Retinal pigment epithelial cell (primary cell): ENCODE data around the gene YWHAQ.
"Not testable (repeated sequence)": the region's sequence is repeated elsewhere in the genome, so short reads cannot be mapped to it uniquely, and the experiment has no call there.

Source experiments
- DNase-seq: peaks from one replicate; pipeline ENCODE4 v3.0.0-alpha.2; 2010; ENCODE audit warnings: low read depth
- H3K4me3 ChIP-seq: 2 replicates; pipeline ENCODE4 v1.5.1; 2011; ENCODE audit warnings: mild to moderate bottlenecking, low read length, control low read depth, moderate library complexity
- TF ChIP-seq, protein P1 (sequence below): conservative IDR thresholded peaks from 2 replicates; pipeline ENCODE4 v1.5.1; 2011; ENCODE audit warnings: low read depth, low read length, control low read depth, inconsistent platforms

YWHAQ gene

DNA sequence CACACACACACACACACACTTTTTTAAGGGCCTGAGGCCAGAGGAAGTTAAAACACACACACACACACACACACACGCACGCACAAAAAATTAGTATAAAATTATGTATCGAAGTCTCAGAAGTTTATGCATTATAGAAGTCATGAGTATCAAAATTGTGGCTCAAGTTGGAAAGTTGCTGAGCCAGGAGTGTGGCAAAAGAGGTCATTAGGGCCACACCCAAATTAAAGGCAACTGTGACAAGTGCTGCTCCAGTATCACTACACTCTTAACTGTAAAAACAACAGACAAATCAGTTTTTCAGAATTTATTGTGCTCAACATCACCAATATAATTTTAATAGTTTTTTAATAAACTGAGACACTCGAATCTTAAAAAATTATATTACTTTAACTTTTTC is 36.9 kb downstream of the YWHAQ start:
- TF ChIP-seq, protein P1, sequence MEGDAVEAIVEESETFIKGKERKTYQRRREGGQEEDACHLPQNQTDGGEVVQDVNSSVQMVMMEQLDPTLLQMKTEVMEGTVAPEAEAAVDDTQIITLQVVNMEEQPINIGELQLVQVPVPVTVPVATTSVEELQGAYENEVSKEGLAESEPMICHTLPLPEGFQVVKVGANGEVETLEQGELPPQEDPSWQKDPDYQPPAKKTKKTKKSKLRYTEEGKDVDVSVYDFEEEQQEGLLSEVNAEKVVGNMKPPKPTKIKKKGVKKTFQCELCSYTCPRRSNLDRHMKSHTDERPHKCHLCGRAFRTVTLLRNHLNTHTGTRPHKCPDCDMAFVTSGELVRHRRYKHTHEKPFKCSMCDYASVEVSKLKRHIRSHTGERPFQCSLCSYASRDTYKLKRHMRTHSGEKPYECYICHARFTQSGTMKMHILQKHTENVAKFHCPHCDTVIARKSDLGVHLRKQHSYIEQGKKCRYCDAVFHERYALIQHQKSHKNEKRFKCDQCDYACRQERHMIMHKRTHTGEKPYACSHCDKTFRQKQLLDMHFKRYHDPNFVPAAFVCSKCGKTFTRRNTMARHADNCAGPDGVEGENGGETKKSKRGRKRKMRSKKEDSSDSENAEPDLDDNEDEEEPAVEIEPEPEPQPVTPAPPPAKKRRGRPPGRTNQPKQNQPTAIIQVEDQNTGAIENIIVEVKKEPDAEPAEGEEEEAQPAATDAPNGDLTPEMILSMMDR = no peak
- no peak for DNase-seq
- no peak overlapping the region for H3K4me3 ChIP-seq

DNA sequence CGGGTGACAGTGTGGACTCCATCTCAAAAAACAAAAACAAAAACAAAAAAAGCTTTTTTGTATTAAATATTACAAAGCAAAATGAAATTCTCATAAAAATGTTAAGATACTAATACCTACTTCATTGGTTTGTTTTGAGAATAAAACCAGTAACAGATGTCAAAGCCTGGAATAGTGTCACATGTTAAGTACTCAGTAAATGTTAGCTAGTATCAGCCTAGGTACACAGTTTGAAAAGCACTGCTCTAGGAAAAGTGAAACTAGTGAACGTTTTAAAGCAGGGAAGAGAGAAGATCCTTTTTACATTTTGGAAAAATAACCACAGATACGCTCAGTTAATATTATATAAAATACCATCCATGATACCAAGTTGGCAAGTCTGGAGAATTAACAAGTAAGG is 38.1 kb downstream of the YWHAQ start:
- H3K4me3 ChIP-seq = no peak overlapping the region
- TF ChIP-seq, protein P1 = no peak
- DNase-seq = no peak

DNA sequence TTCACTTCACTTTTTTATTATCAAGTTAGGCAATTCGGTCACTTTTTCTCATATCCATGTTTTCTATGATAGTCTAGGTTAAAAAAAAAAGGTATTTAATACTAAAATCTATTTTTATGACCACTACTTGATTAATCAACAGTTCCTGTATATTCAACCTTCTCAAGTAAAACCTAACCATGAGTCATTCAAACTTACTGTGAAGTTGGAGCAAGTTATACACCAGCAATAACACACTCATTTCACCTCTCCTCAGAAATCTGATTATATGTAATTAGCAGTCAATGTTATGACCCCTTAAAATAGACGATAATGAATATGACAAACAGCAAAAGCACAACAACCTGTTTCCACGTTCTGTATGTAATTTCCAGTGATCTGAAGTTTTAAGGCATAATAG is 40.2 kb downstream of the YWHAQ start:
- TF ChIP-seq, protein P1 = no peak
- H3K4me3 ChIP-seq = no peak overlapping the region
- no peak for DNase-seq

DNA sequence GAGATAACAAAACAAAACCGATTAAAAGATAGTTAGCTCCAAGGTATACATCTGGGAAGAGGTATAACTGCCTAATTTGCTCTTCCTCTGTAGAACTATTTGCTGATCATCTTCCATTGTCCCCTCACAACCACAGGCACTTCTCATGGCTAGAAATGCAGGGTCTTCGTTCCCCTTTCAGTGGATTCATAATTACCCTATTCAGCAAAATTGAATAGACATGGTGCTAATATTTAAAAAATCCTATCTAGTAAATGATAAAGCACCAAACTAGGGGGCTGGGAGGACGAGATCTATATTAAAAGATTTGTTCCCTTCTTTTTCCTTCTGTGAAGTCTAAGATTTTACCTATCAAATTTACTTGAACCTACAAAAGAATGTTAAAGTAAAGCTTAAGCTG is 44.3 kb downstream of the YWHAQ start:
- no peak overlapping the region for H3K4me3 ChIP-seq
- DNase-seq = no peak
- TF ChIP-seq, protein P1 = no peak

DNA sequence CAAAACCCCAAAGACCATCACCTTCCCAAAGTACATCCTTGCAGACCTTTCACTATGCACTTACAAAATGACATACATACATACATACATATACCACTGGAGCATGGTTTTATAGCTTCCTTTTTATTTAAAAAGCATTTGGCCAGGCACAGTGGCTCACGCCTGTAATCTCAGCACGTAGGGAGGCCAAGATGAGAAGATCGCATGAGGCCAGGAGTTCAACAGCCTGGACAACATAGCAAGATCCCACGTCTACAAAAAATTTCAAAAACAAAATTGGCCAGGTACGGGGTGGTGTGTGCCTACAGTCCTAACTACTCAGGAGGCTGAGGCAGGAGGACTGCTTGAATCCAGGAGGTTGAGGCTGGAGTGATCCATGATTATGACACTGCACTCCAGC is 45.3 kb downstream of the YWHAQ start:
- TF ChIP-seq, protein P1 = no peak
- DNase-seq = no peak
- H3K4me3 ChIP-seq = no peak overlapping the region

DNA sequence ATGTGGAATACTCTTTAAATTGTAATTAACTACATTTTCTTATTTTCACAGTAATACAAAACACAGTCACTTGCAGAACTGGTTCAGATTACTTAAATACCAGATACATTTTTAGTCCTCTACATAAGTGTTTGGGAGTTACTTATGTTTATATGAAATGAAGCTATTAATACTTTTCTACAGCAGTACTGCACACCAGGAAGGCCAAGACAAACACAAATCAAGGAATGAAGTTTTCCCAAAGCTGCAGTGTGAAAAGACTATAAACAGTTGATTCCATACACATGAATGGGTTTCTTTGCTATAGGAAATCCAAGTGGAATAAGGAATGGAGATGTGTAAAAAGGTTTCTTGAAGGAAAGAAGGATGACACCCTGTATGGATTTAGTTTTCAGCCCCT is 45.9 kb downstream of the YWHAQ start:
- not testable (repeated sequence) for DNase-seq, H3K4me3 ChIP-seq

DNA sequence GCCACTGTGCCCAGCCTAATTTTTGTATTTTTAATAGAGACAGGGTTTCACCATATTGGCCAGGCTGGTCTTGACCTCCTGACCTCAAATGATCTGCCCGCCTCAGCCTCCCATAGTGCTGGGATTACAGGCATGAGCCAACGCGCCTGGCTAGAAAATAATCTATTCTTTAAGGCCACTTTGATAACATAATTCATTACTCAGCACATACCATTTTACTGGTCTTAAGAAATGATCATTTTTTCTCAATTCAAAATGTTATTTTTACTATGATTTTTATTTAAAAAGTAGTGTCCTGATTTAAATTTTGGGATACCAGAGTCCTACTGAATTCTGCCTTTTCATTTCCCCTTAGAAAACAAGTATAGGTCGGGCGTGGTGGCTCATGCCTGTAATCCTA is 48.2 kb downstream of the YWHAQ start:
- TF ChIP-seq, protein P1 = no peak
- H3K4me3 ChIP-seq = no peak overlapping the region
- no peak for DNase-seq
